ENCODE measurements around the gene LGALSL.
"Not testable (repeated sequence)": the region's sequence is repeated elsewhere in the genome, so short reads cannot be mapped to it uniquely, and the experiment has no call there.

The LGALSL gene

GRCh38 chr2:64445970-64446369, 8.0 kb upstream of the LGALSL start:
- not testable (repeated sequence) for DNase-seq

GRCh38 chr2:64447317-64448040, 6.5 kb upstream of the LGALSL start:
- DNase-seq = no peak

- no peak for DNase-seq
Measured at GRCh38 chr2:64448041-64448426, 5.9 kb upstream of the LGALSL start.

GRCh38 chr2:64451051-64451450, 2.9 kb upstream of the LGALSL start:
- DNase-seq = no peak

DNA sequence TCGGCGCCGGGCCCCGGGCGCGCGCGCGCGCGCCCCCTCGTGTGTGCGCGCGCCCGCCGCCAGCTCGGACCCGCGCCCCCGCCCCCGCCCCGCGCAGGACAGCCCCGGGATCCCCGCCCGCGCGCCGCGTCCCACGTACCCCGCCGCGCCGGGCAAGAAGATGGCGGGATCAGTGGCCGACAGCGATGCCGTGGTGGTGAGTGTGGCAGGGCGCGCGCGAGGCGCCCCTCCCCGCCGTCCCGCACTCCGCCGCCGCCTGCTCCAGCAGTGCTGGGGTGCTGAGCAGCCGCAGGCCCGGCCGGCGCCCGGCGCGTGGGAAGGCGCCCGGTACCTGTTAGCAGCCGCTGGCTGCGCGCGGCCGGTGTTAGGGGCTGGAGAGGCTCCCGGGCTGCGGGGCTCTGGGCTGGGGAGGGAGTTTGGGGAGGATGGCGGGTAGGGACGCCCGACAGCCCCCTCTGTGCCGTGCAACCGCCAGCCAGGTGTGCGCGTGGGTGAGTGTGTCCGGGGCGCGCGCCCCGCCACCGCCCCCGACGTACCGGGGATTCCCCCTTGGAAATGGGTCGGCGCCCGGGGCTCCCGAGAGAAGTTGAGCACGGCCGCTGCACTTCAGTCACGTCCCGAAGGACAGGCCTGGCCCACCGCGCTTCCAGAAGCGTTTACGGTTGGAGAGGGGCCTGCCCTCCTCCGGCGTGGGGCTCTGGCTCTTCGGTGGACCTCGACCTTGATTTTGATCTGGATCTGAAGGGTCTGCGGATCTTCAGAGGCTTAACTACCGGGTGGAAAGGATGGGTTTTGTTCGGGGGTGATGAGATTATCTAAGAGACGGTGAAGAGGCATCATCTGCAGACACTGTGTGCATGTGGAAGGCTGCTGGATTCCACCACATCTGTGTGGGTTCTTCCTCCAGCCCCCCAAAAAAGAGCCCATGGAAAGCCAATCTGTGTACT, 697 bp downstream of the LGALSL start:
- DNase-seq = peak in 3 of 4 experiments; percentile 9 to 39 (median 27)

DNA sequence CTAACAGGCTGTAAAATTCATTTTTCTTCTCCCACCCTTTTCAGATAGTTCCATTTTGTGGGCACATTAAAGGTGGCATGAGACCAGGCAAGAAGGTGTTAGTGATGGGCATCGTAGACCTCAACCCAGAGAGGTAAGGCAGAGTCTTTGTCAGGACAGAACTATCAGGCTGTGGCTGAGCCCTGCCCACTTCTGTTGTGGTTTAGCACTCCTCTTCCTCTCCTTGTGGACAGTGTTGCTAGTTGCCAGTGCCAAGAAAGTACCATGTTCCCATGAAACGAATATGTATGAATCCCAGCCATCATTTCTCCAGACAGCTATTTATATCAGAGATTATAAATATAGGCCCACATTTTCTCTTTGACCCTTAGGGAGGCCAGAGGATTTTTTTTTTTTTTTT, 1.6 kb downstream of the LGALSL start:
- DNase-seq = no peak

DNA sequence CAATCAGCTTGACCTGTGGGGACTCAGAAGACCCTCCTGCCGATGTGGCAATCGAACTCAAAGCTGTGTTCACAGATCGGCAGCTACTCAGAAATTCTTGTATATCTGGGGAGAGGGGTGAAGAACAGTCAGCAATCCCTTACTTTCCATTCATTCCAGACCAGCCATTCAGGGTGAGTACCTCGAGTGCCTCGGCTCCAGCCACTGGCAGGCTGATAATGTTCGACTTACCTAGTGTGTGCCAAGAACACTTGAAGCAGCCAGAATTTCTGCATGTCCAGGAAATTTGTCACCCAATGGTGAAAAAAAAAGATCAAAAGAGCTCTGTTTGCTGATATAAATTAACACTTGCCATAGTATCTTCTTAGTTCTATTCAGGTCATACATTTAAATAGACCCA, 2.3 kb downstream of the LGALSL start:
- no peak for DNase-seq

DNA sequence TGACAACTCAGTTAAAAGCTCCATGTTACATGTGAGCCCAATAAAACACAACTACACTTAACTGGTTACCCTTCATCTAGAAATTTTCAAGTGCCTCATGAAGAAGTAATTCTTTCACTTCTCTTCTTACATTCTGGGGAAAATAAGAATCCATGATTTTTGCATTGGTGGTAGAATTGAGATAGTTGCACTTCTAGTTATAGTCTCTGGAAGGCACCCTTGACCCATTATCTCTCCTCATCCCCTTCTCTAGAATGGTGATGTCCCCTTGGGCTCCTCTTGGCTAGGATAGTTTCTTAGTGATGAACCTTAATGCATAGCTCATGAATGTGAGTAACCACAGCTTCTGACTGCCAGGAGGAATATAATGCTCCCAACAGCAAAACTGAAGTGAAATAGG, 3.6 kb downstream of the LGALSL start:
- DNase-seq = no peak

- DNase-seq = no peak
Measured at GRCh38 chr2:64459575-64459974, 5.6 kb downstream of the LGALSL start.

- no peak for DNase-seq
Measured at GRCh38 chr2:64460330-64460729, 6.4 kb downstream of the LGALSL start.

DNA sequence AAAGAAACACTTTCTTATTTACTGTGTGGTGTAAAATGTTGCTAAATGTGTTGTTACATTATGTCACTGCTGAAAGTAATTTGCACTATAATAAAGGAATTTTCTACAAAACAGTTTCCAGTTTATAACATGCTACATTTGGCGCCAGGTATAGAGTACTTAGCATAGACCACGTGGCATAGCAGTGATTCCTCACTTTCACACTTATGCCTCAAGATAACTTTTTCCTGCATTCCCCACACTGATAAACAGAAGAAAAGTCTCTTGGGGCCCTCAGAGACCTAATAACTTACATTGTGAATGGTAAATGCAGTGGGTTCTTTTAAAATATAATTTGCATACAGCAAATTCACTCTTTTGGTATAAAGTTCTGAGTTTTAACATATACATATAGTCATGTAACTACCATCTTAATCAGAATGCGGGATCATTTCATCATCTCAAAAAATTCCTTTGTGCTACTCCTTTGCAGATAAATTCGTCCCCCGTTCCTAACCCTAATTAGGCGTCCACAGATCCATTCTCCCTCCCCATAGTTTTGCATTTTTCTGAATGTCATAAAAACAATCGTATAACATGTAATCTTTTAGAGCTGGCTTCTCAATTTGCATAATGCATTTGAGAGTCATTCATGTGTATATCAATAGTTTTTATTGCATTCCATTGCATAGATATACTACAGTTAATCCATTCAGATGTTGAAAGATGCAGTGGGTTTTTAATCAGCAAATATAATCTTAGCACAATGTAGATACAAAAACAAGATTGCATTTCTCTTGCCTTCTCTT, 7.5 kb downstream of the LGALSL start:
- no peak for DNase-seq

- no peak for DNase-seq
Measured at GRCh38 chr2:64462171-64462570, 8.2 kb downstream of the LGALSL start.

GRCh38 chr2:64462940-64463700, 9.2 kb downstream of the LGALSL start:
- DNase-seq = no peak

DNA sequence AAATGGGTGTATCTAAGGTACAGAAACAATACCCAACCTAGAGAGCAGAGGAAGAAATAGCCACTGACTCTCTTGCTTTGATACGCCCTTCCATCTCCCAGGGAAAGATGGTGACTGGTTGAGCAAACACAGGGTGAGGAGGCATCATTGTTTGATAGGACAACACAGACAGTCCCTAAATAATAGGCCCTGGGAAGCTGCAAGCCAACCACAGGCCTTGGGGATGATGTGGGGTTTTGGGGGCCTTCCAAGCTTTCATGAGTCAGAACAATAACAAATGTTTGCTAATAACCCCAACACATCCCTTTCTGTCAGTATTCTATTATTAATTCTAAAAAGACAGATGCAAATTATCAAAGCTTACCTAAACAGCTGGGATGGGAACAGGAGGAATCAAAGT, 9.8 kb downstream of the LGALSL start:
- DNase-seq = no peak

DNA sequence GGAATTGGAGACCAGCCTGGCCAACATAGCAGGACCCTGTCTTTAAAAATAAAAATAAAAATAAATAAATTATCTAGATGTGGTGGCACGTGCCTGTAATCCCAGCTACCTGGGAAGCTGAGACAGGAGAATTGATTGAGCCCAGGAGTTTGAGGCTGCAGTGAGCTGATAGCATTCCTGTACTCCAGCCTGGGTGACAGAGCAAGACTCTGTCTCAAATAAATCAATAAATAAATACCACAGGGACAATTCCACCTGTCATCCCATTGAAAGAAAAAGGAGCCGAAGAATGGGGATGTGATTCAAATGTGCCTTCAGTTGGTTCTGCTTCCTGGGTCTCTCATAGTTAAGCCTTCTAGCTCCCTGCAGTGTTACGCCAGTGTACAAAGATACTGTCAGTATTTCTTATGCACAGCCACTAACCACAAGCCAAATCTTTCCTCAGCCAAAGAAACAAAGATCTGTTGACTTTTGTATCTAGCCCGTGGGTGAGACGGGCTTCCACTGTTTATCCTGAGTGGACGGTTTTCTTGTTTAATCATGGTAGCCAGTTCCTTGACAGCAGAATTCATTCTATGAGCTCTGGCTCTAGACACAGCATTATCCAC, 12.6 kb downstream of the LGALSL start:
- DNase-seq = no peak

GRCh38 chr2:64467096-64467843, 13.3 kb downstream of the LGALSL start:
- no peak for DNase-seq

GRCh38 chr2:64469261-64469660, 15.3 kb downstream of the LGALSL start:
- no peak for DNase-seq

DNA sequence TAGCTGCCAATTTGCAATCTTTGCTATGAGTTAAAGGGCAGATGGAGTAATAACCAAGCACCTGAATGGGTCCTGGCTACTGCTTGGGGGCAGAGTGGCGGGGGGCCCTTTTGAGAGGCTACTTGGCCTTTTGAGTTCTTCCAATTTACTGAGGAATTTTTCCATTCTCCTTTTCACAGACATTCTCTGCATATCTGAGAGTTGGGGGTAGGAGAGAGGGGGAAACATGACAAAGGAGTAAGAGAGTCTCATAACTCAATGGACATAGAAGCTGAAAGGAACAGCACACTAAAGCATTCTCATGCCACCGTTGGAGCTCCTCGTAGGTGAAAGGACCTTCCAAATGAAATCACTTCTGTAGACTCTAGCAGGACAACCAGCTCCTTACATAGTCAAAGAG, 16.1 kb downstream of the LGALSL start:
- DNase-seq = no peak

DNA sequence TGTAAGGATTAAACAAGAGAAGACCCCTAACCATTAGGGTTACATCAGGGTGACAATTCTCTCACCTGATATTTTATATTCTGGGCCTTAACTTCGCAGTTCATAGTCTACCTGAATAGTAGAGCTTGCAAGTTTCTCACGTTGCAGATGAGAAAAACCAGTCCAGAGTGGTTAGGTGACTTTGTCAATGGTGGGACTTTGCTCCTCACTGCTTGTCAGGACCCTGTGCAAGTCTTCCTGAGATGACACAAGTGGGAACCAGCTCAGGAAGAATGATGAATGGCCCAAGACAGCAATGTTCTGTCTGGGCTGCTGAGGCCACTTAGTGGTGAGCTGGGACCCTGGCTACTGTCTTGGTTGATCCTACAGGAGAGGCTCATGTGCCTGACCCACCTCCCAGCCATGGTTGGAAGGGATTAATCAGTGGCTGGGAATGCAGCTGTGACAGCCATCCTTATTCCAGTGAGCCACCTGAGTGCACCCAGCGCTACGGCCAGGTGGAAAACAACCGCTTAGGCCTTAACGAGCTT, 16.9 kb downstream of the LGALSL start:
- no peak for DNase-seq

GRCh38 chr2:64471600-64471999, 17.6 kb downstream of the LGALSL start:
- no peak for DNase-seq

- DNase-seq = no peak
Measured at GRCh38 chr2:64472881-64473280, 18.9 kb downstream of the LGALSL start.
